ENCODE data around the gene EMCN. TPM values are rescaled to one million over a fixed set of nuclear protein-coding genes. Genes with fewer than 3 reads are reported as not detected.

The EMCN gene
- total RNA-seq, 1 experiment from 2014 or later = not detected

GRCh38 chr4:100509386-100509785, 8.4 kb downstream of the EMCN start:
- CTCF ChIA-PET = no interaction called here
- POLR2A ChIA-PET = no interaction called here

More at GRCh38 chr4:100509386-100509785, 8.4 kb downstream of the EMCN start:
- Histone ChIP-seq H3K4me2 (ENCODE audit: low read length) (no peak overlapping the region), H3K27me3 (ENCODE audit: insufficient read depth, low read length) (no peaks in the 10 kb centered on the region), H3K9ac (ENCODE audit: low read length) (no peak overlapping the region), H3K9me3 (ENCODE audit: control insufficient read depth in 1 of 2, insufficient read depth in 1 of 2, low read depth in 1 of 2, low read length in 2 of 2) (no peaks in the 10 kb centered on the region), H3K9me2 (ENCODE audit: insufficient read depth) (no peaks in the 10 kb centered on the region), H3K27ac (ENCODE audit: low read depth, low read length) (no peak overlapping the region), H3K4me3 (replicated peaks in 1 of 2; ENCODE audit: low read depth in 1 of 2, low read length in 2 of 2) (no peak overlapping the region), H3K36me3 (ENCODE audit: control insufficient read depth in 1 of 2, insufficient read depth in 2 of 2, low read length in 2 of 2) (no peaks in the 10 kb centered on the region), H2AFZ (ENCODE audit: low read depth, low read length, poor library complexity, severe bottlenecking) (no peak overlapping the region), H3K4me1 (ENCODE audit: control insufficient read depth in 1 of 2, insufficient read depth in 2 of 2, low read length in 2 of 2) (no peaks in the 10 kb centered on the region), H4K20me1 (ENCODE audit: insufficient read depth) (no peaks in the 10 kb centered on the region), H3K79me2 (ENCODE audit: insufficient read depth, low read length) (no peaks in the 10 kb centered on the region)
- intact Hi-C loops (cut with micrococcal nuclease) = no loop called here
- DNase-seq (ENCODE audit: low read depth, low spot score) = no peak
- no TSS peak for BruUV-seq (replicated peaks)
- no peak for ATAC-seq
- RAD21 ChIA-PET (ENCODE audit: low non-redundant PET in 1 of 2, low total read pairs in 2 of 2, uncharacterized antibody in 2 of 2, unreplicated experiment in 2 of 2) = no interaction called here
- TF ChIP-seq CBX3 (IDR thresholded peaks at IDR 0.05; ENCODE audit: low read depth) (no peak), TCF7L2 (IDR thresholded peaks at IDR 0.05; ENCODE audit: borderline replicate concordance, extremely low read depth, insufficient read depth, insufficient read length) (no peak), MAX (IDR thresholded peaks at IDR 0.05) (no peak), CEBPB (IDR thresholded peaks at IDR 0.05; ENCODE audit: low read depth) (no peak), YY1 (IDR thresholded peaks at IDR 0.05; ENCODE audit: extremely low read depth, insufficient replicate concordance, low read depth, low read length) (no peak), EZH2 (IDR thresholded peaks at IDR 0.05) (no peak), SIN3A (IDR thresholded peaks at IDR 0.05; ENCODE audit: low read depth) (no peak), ZBTB33 (IDR thresholded peaks at IDR 0.05; ENCODE audit: extremely low read depth, insufficient replicate concordance, low read length) (no peak), SRF (IDR thresholded peaks at IDR 0.05; ENCODE audit: low read depth) (no peak), EZH2phosphoT487 (IDR thresholded peaks at IDR 0.05; ENCODE audit: borderline replicate concordance) (no peak), ZNF274 (IDR thresholded peaks at IDR 0.05; ENCODE audit: low read depth, low read length) (no peak), RAD21 (IDR thresholded peaks at IDR 0.05; ENCODE audit: low read depth) (no peak), JUND (IDR thresholded peaks at IDR 0.05) (no peak), POLR2A (IDR thresholded peaks at IDR 0.05; ENCODE audit: borderline replicate concordance, extremely low read depth, insufficient read depth, insufficient read length) (no peak)

Measured in HCT116 (cell line).